NCI-H226 (cell line): ENCODE data around the gene TNS3.

Experiments
- DNase-seq: peaks from one replicate; pipeline ENCODE4 v3.0.0-alpha.2; 2015

The TNS3 gene

GRCh38 chr7:47465191-47465590 lies 116.7 kb downstream of the TNS3 start:
- DNase-seq = no peak

- DNase-seq = no peak
Observed at GRCh38 chr7:47464266-47464665, 117.6 kb downstream of the TNS3 start.

GRCh38 chr7:47461746-47462145 lies 120.2 kb downstream of the TNS3 start:
- no peak for DNase-seq

- DNase-seq = no peak
Observed at GRCh38 chr7:47461161-47461560, 120.8 kb downstream of the TNS3 start.

GRCh38 chr7:47460251-47460989 lies 121.5 kb downstream of the TNS3 start:
- no peak for DNase-seq

GRCh38 chr7:47458486-47458885 lies 123.4 kb downstream of the TNS3 start:
- no peak for DNase-seq

- no peak for DNase-seq
Observed at GRCh38 chr7:47458057-47458456, 123.9 kb downstream of the TNS3 start.

- no peak for DNase-seq
Observed at GRCh38 chr7:47456210-47456955, 125.5 kb downstream of the TNS3 start.

- DNase-seq = no peak
Observed at GRCh38 chr7:47455872-47456185, 126.1 kb downstream of the TNS3 start.

GRCh38 chr7:47454974-47455871 lies 126.7 kb downstream of the TNS3 start:
- no peak for DNase-seq

GRCh38 chr7:47454069-47454973 lies 127.6 kb downstream of the TNS3 start:
- no peak for DNase-seq

GRCh38 chr7:47453093-47454061 lies 128.5 kb downstream of the TNS3 start:
- DNase-seq = peak; percentile 60

- DNase-seq = no peak
Observed at GRCh38 chr7:47452715-47453092, 129.2 kb downstream of the TNS3 start.

GRCh38 chr7:47452295-47452694 lies 129.6 kb downstream of the TNS3 start:
- no peak for DNase-seq

- no peak for DNase-seq
Observed at GRCh38 chr7:47451851-47452205, 130.1 kb downstream of the TNS3 start.

- DNase-seq = no peak
Observed at GRCh38 chr7:47449810-47450590, 131.9 kb downstream of the TNS3 start.

GRCh38 chr7:47448971-47449370 lies 132.9 kb downstream of the TNS3 start:
- no peak for DNase-seq

- DNase-seq = no peak
Observed at GRCh38 chr7:47447621-47448349, 134.1 kb downstream of the TNS3 start.

- no peak for DNase-seq
Observed at GRCh38 chr7:47446871-47447466, 134.9 kb downstream of the TNS3 start.
